Measurements from ENCODE around the gene HNRNPLL.

Gene HNRNPLL

DNA sequence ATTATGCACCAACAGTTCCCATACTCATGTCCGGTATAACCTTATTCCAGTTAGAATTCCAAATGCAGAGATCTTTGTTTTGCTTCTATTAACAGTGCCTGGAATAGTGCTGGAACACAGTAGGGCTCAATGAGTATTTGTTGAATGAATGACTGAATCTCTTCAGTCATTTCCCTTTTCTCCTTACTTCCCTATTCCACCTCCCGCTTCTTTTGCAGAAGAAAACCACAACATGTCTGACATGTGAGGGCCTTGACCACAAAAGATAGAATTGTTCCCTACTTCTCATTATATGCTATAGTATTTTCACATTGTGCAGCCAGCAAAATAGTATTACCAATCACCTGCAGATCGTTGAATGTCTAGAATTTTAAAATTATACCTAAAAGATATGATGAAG lies 19.5 kb upstream of the HNRNPLL start:
- Histone ChIP-seq H3K27ac (no peak overlapping the region), H3K36me3 (no peaks in the 10 kb centered on the region), H3K4me1 (peaks cover 0 to 22% (median 7%) of the 10 kb centered on the region in 4 donors), H3K27me3 (no peaks in the 10 kb centered on the region), H3K4me3 (no peak overlapping the region), H3K9me3 (no peaks in the 10 kb centered on the region)
- no peak for DNase-seq
- TF ChIP-seq, protein P1, sequence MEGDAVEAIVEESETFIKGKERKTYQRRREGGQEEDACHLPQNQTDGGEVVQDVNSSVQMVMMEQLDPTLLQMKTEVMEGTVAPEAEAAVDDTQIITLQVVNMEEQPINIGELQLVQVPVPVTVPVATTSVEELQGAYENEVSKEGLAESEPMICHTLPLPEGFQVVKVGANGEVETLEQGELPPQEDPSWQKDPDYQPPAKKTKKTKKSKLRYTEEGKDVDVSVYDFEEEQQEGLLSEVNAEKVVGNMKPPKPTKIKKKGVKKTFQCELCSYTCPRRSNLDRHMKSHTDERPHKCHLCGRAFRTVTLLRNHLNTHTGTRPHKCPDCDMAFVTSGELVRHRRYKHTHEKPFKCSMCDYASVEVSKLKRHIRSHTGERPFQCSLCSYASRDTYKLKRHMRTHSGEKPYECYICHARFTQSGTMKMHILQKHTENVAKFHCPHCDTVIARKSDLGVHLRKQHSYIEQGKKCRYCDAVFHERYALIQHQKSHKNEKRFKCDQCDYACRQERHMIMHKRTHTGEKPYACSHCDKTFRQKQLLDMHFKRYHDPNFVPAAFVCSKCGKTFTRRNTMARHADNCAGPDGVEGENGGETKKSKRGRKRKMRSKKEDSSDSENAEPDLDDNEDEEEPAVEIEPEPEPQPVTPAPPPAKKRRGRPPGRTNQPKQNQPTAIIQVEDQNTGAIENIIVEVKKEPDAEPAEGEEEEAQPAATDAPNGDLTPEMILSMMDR (IDR thresholded peaks at IDR 0.05), result no peak
- intact Hi-C loops (cut with DNase I; ENCODE audit: low total_unique reads), result no loop called here

DNA sequence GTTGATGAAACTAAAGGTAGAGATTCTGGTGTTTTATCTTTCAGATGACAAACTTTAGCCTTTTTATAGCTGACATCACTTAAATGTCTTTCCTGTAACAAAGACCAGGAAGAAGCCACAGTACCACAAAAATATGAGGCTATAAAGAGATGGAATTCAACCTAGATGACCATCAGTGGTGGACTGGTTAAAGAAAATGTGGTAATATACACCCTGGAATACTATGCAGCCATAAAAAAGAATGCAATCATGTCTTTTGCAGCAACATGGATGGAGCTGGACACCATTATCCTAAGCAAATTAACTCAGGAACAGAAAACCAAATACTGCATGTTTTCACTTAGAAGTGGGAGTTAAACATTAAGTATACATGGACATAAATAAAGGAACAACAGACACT lies 18.3 kb upstream of the HNRNPLL start:
- H3K27ac ChIP-seq, result no peak overlapping the region
- peaks cover 0 to 26% (median 7%) of the 10 kb centered on the region in 4 donors for H3K4me1 ChIP-seq
- TF ChIP-seq, protein P1 (IDR thresholded peaks at IDR 0.05), result no peak
- no peaks in the 10 kb centered on the region for H3K36me3 ChIP-seq
- intact Hi-C loops (cut with DNase I; ENCODE audit: low total_unique reads), result no loop called here
- H3K4me3 ChIP-seq, result no peak overlapping the region
- DNase-seq, result no peak
- H3K9me3 ChIP-seq, result no peaks in the 10 kb centered on the region
- H3K27me3 ChIP-seq, result no peaks in the 10 kb centered on the region

DNA sequence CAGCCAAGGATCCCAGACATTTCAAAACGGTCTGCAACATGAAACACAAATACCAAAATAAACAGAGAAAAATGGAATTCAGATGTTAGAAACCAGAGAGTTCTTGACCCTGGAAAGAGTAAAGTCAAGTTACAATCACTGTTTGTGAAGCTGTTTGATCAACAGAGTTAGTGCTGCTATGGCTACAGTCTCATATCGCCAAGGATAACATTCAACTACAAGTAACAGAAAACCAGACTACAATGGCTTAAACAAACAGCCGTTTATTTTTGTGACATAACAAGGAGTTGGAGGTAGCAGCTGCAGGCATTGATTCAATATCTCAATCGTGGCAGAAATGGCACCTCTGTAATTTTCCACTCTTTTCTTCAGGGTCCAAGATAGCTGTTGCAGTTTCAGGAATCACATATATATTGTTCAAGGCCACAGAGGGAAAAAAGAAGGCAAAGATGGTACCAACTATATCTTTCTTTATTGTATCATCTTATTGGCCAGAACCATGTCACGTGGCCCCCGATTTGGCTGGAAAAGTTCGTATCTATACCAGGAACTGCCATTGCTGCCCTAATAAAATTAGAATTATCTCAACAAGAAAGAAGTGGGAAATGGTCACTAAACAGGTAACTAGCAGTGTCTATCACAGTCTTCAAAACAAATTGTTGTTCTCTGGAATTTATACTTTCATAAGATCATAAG lies 17.7 kb upstream of the HNRNPLL start:
- H3K27me3 ChIP-seq, result no peaks in the 10 kb centered on the region
- DNase-seq, result no peak
- H3K36me3 ChIP-seq, result no peaks in the 10 kb centered on the region
- H3K9me3 ChIP-seq, result no peaks in the 10 kb centered on the region
- H3K27ac ChIP-seq, result peak overlapping the region; percentile 29 to 63
- peaks cover 0 to 31% (median 7%) of the 10 kb centered on the region in 4 donors for H3K4me1 ChIP-seq
- no peak overlapping the region for H3K4me3 ChIP-seq
- TF ChIP-seq, protein P1 (IDR thresholded peaks at IDR 0.05), result no peak
- intact Hi-C loops (cut with DNase I; ENCODE audit: low total_unique reads), result no loop called here

DNA sequence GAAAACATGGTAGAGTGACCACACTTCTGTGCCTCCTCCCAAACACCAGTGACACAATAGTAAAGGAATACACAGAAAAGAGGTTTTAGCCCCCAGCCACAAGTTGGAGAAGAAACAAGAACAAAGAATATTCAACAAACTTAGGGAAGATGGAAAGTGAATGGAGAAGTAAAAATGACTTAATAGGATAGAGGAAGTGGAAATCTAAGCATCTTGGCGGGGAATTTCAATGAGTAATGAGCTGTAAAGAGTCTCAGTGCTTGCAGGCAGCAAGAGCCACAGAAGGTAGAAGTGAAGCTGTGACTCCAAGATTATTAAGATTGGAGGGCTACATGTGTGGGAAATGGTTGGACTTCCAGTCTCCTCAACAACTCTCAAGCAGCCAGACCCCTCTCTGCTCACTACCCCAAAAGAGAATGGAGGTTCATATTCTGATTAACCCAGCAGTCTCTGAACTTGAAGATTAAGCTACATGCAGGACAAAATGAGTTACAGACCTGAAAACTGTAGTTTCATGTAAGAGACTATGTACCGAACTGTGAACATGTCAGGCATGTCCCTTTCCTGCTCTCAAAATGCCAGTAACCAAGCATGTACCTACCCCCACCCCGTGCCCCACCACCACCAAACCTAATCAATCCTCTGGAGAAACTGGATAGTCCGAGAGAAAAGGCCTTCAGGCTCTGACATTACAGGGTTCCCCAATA lies 16.9 kb upstream of the HNRNPLL start:
- no peaks in the 10 kb centered on the region for H3K9me3 ChIP-seq
- peaks cover 0 to 39% (median 10%) of the 10 kb centered on the region in 4 donors for H3K4me1 ChIP-seq
- no peaks in the 10 kb centered on the region for H3K27me3 ChIP-seq
- TF ChIP-seq, protein P1 (IDR thresholded peaks at IDR 0.05), result no peak
- H3K4me3 ChIP-seq, result no peak overlapping the region
- intact Hi-C loops (cut with DNase I; ENCODE audit: low total_unique reads), result no loop called here
- no peaks in the 10 kb centered on the region for H3K36me3 ChIP-seq
- H3K27ac ChIP-seq, result peak overlapping the region; percentile 29 to 63
- DNase-seq, result no peak

DNA sequence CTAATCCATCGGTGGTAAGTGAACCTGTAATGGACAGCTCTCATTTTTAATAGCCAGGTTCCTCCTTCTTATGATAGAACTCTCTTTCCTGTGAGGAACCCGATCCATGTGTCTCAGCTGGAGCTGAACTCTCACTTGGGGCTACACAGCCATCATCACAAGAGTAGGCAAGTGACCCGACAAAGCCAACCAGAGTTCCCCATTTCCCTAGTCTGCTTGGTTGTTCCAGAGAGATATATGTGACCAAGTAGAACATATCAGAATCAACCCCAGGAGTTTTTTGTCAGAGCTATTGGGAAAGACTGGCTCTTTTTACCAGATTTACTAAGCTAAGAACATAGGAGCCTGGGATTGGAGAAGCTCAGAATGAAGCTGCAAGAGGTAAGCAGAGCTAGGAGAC lies 14.6 kb upstream of the HNRNPLL start:
- TF ChIP-seq, protein P1 (IDR thresholded peaks at IDR 0.05), result no peak
- Histone ChIP-seq H3K4me1 (peaks cover 0 to 41% (median 10%) of the 10 kb centered on the region in 4 donors), H3K27ac (no peak overlapping the region), H3K9me3 (no peaks in the 10 kb centered on the region), H3K36me3 (no peaks in the 10 kb centered on the region), H3K27me3 (no peaks in the 10 kb centered on the region), H3K4me3 (no peak overlapping the region)
- DNase-seq, result no peak
- intact Hi-C loops (cut with DNase I; ENCODE audit: low total_unique reads), result no loop called here

Measured in tibial artery (tissue), 4 donors.